HCT116 (cell line): ENCODE data around the gene SHISA8. TPM values are rescaled to one million over a fixed set of nuclear protein-coding genes. Genes with fewer than 3 reads are reported as not detected.

Experiments
- ATAC-seq: fragments of 200-7000 bp; cut with Tn5 transposase; 2 replicates; pipeline ENCODE4 v1.9.1; 2020; ENCODE audit warnings: mild to moderate bottlenecking, moderate library complexity
- Bru-seq: library from RNA; stranded (reverse); fragments of 400-500 nt; gene quantifications from one replicate; lab custom pipeline; 2021; lab: Mats Ljungman, UMichigan
- BruChase-seq, 2 experiments: library from RNA; stranded (reverse); fragments of 400-500 nt; gene quantifications; one replicate each; lab custom pipeline; 2021; lab: Mats Ljungman, UMichigan
- BruUV-seq: library from RNA; stranded (reverse); fragments of 400-500 nt; replicated peaks from 2 replicates; lab custom pipeline; 2021; lab: Mats Ljungman, UMichigan
- CTCF ChIA-PET: fragments of 300-600 bp; sonication (Branson Sonifier 250); formaldehyde crosslinking; loops from one replicate; lab custom pipeline; 2021; ENCODE audit warnings: antibody characterized with exemption; lab: Charles Lee
- POLR2A ChIA-PET: fragments of 300-600, 350-600 bp; sonication (Branson Sonifier 250); formaldehyde crosslinking; loops from one replicate; lab custom pipeline; 2021; ENCODE audit warnings: antibody characterized with exemption; lab: Charles Lee
- RAD21 ChIA-PET, 2 experiments: fragments of 300-600 bp; sonication (Branson Sonifier 250); formaldehyde crosslinking; loops; one replicate each; lab custom pipeline; 2023; ENCODE audit warnings: low total read pairs in 2 of 2; ENCODE audit not compliant: uncharacterized antibody in 2 of 2, unreplicated experiment in 2 of 2, low non-redundant PET in 1 of 2; lab: Charles Lee
- DNase-seq: peaks from one replicate; pipeline ENCODE4 v3.0.0-alpha.2; 2010; ENCODE audit warnings: low read depth, low spot score
- H2AFZ ChIP-seq: fragments of 200-600 bp; shearing (Covaris generic), sonication (generic); 2 replicates; pipeline ENCODE4 v1.6.1; 2017; ENCODE audit warnings: low read depth, mixed run types, mixed read lengths, antibody characterized with exemption, low read length; ENCODE audit not compliant: poor library complexity, severe bottlenecking
- H3K27ac ChIP-seq: 2 replicates; pipeline ENCODE4 v1.5.1; 2012; ENCODE audit warnings: low read depth, low read length
- H3K27me3 ChIP-seq: fragments of 200-600 bp; sonication (generic); 2 replicates; pipeline ENCODE4 v1.6.1; 2016; ENCODE audit warnings: mixed run types, low read length, mixed read lengths; ENCODE audit not compliant: insufficient read depth
- H3K36me3 ChIP-seq, 2 experiments: fragments of 200-500 bp in 1 of 2; fragments of 200-600 bp in 1 of 2; sonication (Bioruptor generic) in 1 of 2; sonication (generic) in 1 of 2; 2 replicates each; pipeline versions ENCODE4 v1.5.1 to v1.6.1; 2014 to 2016; ENCODE audit warnings: low read length in 2 of 2, inconsistent platforms in 1 of 2, mixed read lengths in 1 of 2, mixed run types in 1 of 2; ENCODE audit not compliant: insufficient read depth in 2 of 2, control insufficient read depth in 1 of 2
- H3K4me1 ChIP-seq, 2 experiments: fragments of 200-600 bp in 1 of 2; sonication (generic) in 1 of 2; 2 replicates each; pipeline versions ENCODE4 v1.5.1 to v1.6.1; 2012 to 2017; ENCODE audit warnings: low read length in 2 of 2, inconsistent platforms in 1 of 2, mild to moderate bottlenecking in 1 of 2, mixed read lengths in 1 of 2, mixed run types in 1 of 2, moderate library complexity in 1 of 2; ENCODE audit not compliant: insufficient read depth in 2 of 2, control insufficient read depth in 1 of 2
- H3K4me2 ChIP-seq: fragments of 200-600 bp; sonication (generic); 2 replicates; pipeline ENCODE4 v1.6.1; 2017; ENCODE audit warnings: mixed run types, low read length, mixed read lengths
- H3K4me3 ChIP-seq, 2 experiments: fragments of 200-600 bp in 1 of 2; sonication (generic) in 1 of 2; replicated peaks in 1 of 2; 2 replicates each; pipeline ENCODE4 v1.5.1; 2011 to 2016; ENCODE audit warnings: low read length in 2 of 2, control low read depth in 1 of 2, low read depth in 1 of 2, mild to moderate bottlenecking in 1 of 2, mixed read lengths in 1 of 2, mixed run types in 1 of 2
- H3K79me2 ChIP-seq: fragments of 200-600 bp; sonication (generic); 2 replicates; pipeline ENCODE4 v1.6.1; 2017; ENCODE audit warnings: mild to moderate bottlenecking, mixed run types, low read length, moderate library complexity, mixed read lengths; ENCODE audit not compliant: insufficient read depth
- H3K9ac ChIP-seq: fragments of 200-600 bp; sonication (generic); 2 replicates; pipeline ENCODE4 v1.6.1; 2016; ENCODE audit warnings: low read length, mixed read lengths
- H3K9me2 ChIP-seq: fragments of 200-600 bp; sonication (generic), shearing (Covaris generic); 2 replicates; pipeline ENCODE4 v1.6.1; 2017; ENCODE audit warnings: mixed run types, mild to moderate bottlenecking, moderate library complexity; ENCODE audit not compliant: insufficient read depth
- H3K9me3 ChIP-seq, 2 experiments: fragments of 200-500 bp in 1 of 2; fragments of 200-600 bp in 1 of 2; sonication (Bioruptor generic) in 1 of 2; sonication (generic) in 1 of 2; 2 replicates each; pipeline ENCODE4 v1.6.1; 2014 to 2017; ENCODE audit warnings: low read length in 2 of 2, mixed read lengths in 2 of 2, inconsistent platforms in 1 of 2, low read depth in 1 of 2, mild to moderate bottlenecking in 1 of 2, mixed run types in 1 of 2, moderate library complexity in 1 of 2; ENCODE audit not compliant: control insufficient read depth in 1 of 2, insufficient read depth in 1 of 2
- H4K20me1 ChIP-seq: fragments of 200-600 bp; sonication (generic), shearing (Covaris generic); 2 replicates; pipeline ENCODE4 v1.6.1; 2017; ENCODE audit warnings: mixed run types, mild to moderate bottlenecking, moderate library complexity; ENCODE audit not compliant: insufficient read depth
- CBX3 ChIP-seq: IDR thresholded peaks from 2 replicates; pipeline ENCODE4 v1.6.1; 2012; ENCODE audit warnings: low read depth
- EGR1 ChIP-seq: IDR thresholded peaks from 2 replicates; pipeline ENCODE4 v1.6.1; 2012; ENCODE audit warnings: low read depth
- JUND ChIP-seq: IDR thresholded peaks from 2 replicates; pipeline ENCODE4 v1.6.1; 2012
- POLR2A ChIP-seq: IDR thresholded peaks from 2 replicates; pipeline ENCODE4 v1.7.0; 2011; ENCODE audit warnings: borderline replicate concordance; ENCODE audit not compliant: insufficient read depth, insufficient read length; ENCODE audit errors: extremely low read depth
- POLR2AphosphoS5 ChIP-seq: IDR thresholded peaks from 2 replicates; pipeline ENCODE4 v1.6.1; 2011; ENCODE audit warnings: mild to moderate bottlenecking, low read depth, low read length, moderate library complexity
- RAD21 ChIP-seq: IDR thresholded peaks from 2 replicates; pipeline ENCODE4 v1.6.1; 2012; ENCODE audit warnings: low read depth, mild to moderate bottlenecking
- SP1 ChIP-seq: IDR thresholded peaks from 2 replicates; pipeline ENCODE4 v1.6.1; 2012; ENCODE audit warnings: low read depth
- YY1 ChIP-seq: IDR thresholded peaks from 2 replicates; pipeline ENCODE4 v1.6.1; 2011; ENCODE audit warnings: low read length, low read depth, moderate library complexity, mild to moderate bottlenecking; ENCODE audit not compliant: insufficient replicate concordance; ENCODE audit errors: extremely low read depth
- ZFX ChIP-seq: fragments of 450-650 bp; IDR thresholded peaks from 2 replicates; pipeline ENCODE4 v1.6.1; 2017
- ZNF274 ChIP-seq: fragments of 200-500 bp; sonication (Bioruptor generic); IDR thresholded peaks from 2 replicates; pipeline ENCODE4 v1.6.1; 2014; ENCODE audit warnings: mild to moderate bottlenecking, low read depth, low read length, inconsistent platforms
- intact Hi-C: fragments of 100-400 bp; cut with micrococcal nuclease; formaldehyde crosslinking; loops from 2 replicates; pipeline ENCODE4 v1.10.0; 2022
- long read RNA-seq: library from polyadenylated mRNA; unstranded; transcript quantifications from one replicate; pipeline ENCODE4 v2.0.0, GENCODE V29; 2021; ENCODE audit not compliant: unreplicated experiment
- polyA plus RNA-seq: library from polyadenylated mRNA; unstranded; fragments of >200 nt; gene quantifications from 2 replicates; pipeline ENCODE4 v1.2.1, GENCODE V29; 2012; ENCODE audit warnings: missing spikeins
- total RNA-seq: library from RNA; stranded (reverse); gene quantifications from one replicate; pipeline ENCODE4 v1.2.1, GENCODE V29; 2021; ENCODE audit not compliant: unreplicated experiment
- TF ChIP-seq, protein P1 (sequence below): IDR thresholded peaks from 2 replicates; pipeline ENCODE4 v1.6.1; 2011; ENCODE audit warnings: mild to moderate bottlenecking, low read length, moderate library complexity; ENCODE audit not compliant: insufficient replicate concordance; ENCODE audit errors: extremely low read depth
- TF ChIP-seq, protein P2 (sequence below): IDR thresholded peaks from 2 replicates; pipeline ENCODE4 v1.6.1; 2012

The SHISA8 gene
- total RNA-seq (13.9 TPM), Bru-seq, nascent RNA (percentile 41 among the genes with signal in this experiment), BruChase-seq, experiment 1, labeled RNA remaining after a 6-hour chase (percentile 40 among the genes with signal in this experiment), BruChase-seq, experiment 2, labeled RNA remaining after a 2-hour chase (percentile 48 among the genes with signal in this experiment)
- 4.5 and 6.2 TPM in 2 replicates for polyA plus RNA-seq
- long read RNA-seq, partial matches to known transcripts = 9 of 55 reads
- long read RNA-seq, other reads (novel, unspliced or antisense) = 45 of 55 reads

DNA sequence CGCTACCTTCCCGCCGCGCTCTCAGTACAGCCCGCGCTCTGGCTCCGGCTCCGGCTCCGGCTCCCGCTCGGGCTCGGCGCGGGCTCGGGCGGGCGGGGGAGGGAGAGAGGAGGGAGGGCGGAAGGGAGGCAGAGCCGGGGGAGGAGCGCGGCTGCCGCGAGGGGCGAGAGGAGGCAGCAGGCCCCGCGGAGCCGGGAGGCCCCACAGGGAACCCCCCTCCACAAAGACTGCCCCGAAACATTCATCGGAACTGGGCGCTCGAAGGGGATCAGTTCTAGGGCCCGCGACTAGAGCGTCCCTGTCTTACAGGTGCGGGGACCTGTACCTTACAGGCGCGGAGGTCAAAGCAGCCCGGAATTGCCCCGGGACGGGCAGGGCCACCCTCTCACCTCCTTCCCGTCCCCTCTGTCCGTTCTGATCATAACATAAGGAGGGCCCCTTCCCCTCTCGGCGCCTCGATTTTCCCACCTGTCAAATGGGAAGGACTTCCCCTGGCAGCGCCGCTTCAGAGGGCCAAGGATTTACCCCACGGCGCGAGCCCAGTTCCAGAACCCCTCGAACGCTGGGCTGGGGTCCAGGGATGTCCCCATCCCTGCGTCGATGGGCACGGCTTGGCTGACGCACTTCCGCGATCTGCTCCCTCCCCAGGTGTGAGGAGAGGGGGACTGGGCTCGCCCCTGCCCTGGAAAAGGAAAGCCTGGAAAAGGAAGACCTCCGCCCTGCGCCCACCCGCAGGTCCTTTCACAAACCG is at the start of gene SHISA8:
TSS of gene SHISA8 (minus strand) at position 40 of the 751 bp plus-strand sequence. CDS start 407 bp downstream, outside the sequence.
- RAD21 ChIA-PET = no interaction called here
- H2AFZ ChIP-seq = no peak within 1 kb of the TSS
- no TSS peak for BruUV-seq
- intact Hi-C loops = no loop called here
- H3K4me2 ChIP-seq = peak within 1 kb of the TSS; percentile 74
- no peaks in the 10 kb centered on the region for H3K36me3 ChIP-seq
- H3K9me2 ChIP-seq = no peaks in the 10 kb centered on the region
- no peaks in the 10 kb centered on the region for H3K27me3 ChIP-seq
- TF ChIP-seq POLR2A = no peak
- TF ChIP-seq YY1 = no peak
- TF ChIP-seq RAD21 = no peak
- peak; percentile 49; the same call in 1 of the 2 replicates for TF ChIP-seq ZFX
- TF ChIP-seq POLR2AphosphoS5 = peak; percentile 49; the same call in 1 of the 2 replicates
- POLR2A ChIA-PET = no interaction called here
- H4K20me1 ChIP-seq = no peaks in the 10 kb centered on the region
- peak; percentile 79 for ATAC-seq
- peak within 1 kb of the TSS; percentile 69 for H3K9ac ChIP-seq
- H3K27ac ChIP-seq = peak within 1 kb of the TSS; percentile 41; the same call in 1 of the 2 replicates
- H3K79me2 ChIP-seq = no peaks in the 10 kb centered on the region
- no peak for DNase-seq
- no peaks in the 10 kb centered on the region for H3K9me3 ChIP-seq
- H3K4me1 ChIP-seq = peaks cover 12 to 44% of the 10 kb centered on the region in 2 experiments
- CTCF ChIA-PET = interaction anchor here (2.6 kb wide), 1 partner anchor 10 kb away, joined by 9 read pairs; no protein-coding TSS in a partner anchor
- peak within 1 kb of the TSS; percentile 37 to 61 for H3K4me3 ChIP-seq

DNA sequence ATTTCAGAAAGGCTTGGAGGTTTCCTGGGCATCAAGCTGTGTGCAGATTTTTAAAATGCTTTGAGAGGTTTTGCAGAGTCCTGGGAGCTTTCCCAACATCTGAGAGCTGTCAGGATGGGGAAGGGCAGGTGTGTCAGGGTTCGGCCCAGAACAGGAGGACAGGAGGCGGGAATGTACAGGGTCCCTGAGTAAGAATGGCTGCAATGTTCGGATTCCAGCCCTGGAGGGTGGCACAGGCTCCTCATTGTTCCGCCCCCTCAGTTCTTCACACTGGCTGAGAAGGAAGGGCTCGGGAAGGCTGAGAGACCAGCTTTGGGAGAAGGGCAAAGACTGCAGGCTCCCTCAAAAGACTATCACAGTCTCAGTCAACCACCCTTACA is 49.2 kb upstream of the SHISA8 start:
- ATAC-seq (no peak), DNase-seq (no peak)
- POLR2A ChIA-PET = no interaction called here
- TF ChIP-seq JUND (no peak), ZNF274 (no peak), ZFX (no peak), SP1 (no peak), CBX3 (no peak), EGR1 (peak; percentile 19; the same call in 1 of the 2 replicates)
- TF ChIP-seq, protein P1, sequence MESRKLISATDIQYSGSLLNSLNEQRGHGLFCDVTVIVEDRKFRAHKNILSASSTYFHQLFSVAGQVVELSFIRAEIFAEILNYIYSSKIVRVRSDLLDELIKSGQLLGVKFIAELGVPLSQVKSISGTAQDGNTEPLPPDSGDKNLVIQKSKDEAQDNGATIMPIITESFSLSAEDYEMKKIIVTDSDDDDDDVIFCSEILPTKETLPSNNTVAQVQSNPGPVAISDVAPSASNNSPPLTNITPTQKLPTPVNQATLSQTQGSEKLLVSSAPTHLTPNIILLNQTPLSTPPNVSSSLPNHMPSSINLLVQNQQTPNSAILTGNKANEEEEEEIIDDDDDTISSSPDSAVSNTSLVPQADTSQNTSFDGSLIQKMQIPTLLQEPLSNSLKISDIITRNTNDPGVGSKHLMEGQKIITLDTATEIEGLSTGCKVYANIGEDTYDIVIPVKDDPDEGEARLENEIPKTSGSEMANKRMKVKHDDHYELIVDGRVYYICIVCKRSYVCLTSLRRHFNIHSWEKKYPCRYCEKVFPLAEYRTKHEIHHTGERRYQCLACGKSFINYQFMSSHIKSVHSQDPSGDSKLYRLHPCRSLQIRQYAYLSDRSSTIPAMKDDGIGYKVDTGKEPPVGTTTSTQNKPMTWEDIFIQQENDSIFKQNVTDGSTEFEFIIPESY = no peak
- TF ChIP-seq, protein P2, sequence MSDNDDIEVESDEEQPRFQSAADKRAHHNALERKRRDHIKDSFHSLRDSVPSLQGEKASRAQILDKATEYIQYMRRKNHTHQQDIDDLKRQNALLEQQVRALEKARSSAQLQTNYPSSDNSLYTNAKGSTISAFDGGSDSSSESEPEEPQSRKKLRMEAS = no peak
- Histone ChIP-seq H3K9ac (no peak overlapping the region), H3K9me2 (no peaks in the 10 kb centered on the region), H2AFZ (no peak overlapping the region), H3K79me2 (no peaks in the 10 kb centered on the region), H3K4me2 (no peak overlapping the region), H3K27ac (no peak overlapping the region), H3K36me3 (no peaks in the 10 kb centered on the region), H3K4me1 (peaks cover 0 to 14% of the 10 kb centered on the region in 2 experiments; a peak in 1 of 4 replicates), H3K9me3 (no peaks in the 10 kb centered on the region; a peak in 1 of 4 replicates), H3K27me3 (no peaks in the 10 kb centered on the region), H3K4me3 (no peak overlapping the region), H4K20me1 (no peaks in the 10 kb centered on the region)
- RAD21 ChIA-PET = no interaction called here
- intact Hi-C loops = no loop called here
- no TSS peak for BruUV-seq
- CTCF ChIA-PET = no interaction called here
